ENCODE measurements around the gene ADAMTS8.

ADAMTS8 gene

GRCh38 chr11:130462101-130462885 is 33.9 kb upstream of the ADAMTS8 start:
- DNase-seq: no peak

GRCh38 chr11:130459521-130459920 is 31.1 kb upstream of the ADAMTS8 start:
- DNase-seq: no peak

GRCh38 chr11:130458410-130458729 is 30.0 kb upstream of the ADAMTS8 start:
- DNase-seq: no peak

GRCh38 chr11:130457623-130458409 is 29.4 kb upstream of the ADAMTS8 start:
- DNase-seq: no peak

GRCh38 chr11:130456286-130456685 is 27.9 kb upstream of the ADAMTS8 start:
- DNase-seq: no peak

GRCh38 chr11:130455483-130456127 is 27.2 kb upstream of the ADAMTS8 start:
- no peak for DNase-seq

GRCh38 chr11:130454491-130455252 is 26.3 kb upstream of the ADAMTS8 start:
- no peak for DNase-seq

- no peak for DNase-seq
These were observed 24.5 kb upstream of the ADAMTS8 start for GRCh38 chr11:130452940-130453339.

GRCh38 chr11:130452176-130452575 is 23.8 kb upstream of the ADAMTS8 start:
- DNase-seq: no peak

- no peak for DNase-seq
These were observed 23.0 kb upstream of the ADAMTS8 start for GRCh38 chr11:130451231-130452019.

- DNase-seq: no peak
These were observed 21.8 kb upstream of the ADAMTS8 start for GRCh38 chr11:130449996-130450769.

- DNase-seq: no peak
These were observed 21.0 kb upstream of the ADAMTS8 start for GRCh38 chr11:130449310-130449990.

GRCh38 chr11:130448416-130449309 is 20.3 kb upstream of the ADAMTS8 start, which contains the start of gene ADAMTS15:
Gene ADAMTS15, plus strand, starts transcription at chr11:130448645. Its CDS starts 329 bp downstream, at chr11:130448974.
- no peak for DNase-seq

- no peak for DNase-seq
These were observed 19.6 kb upstream of the ADAMTS8 start for GRCh38 chr11:130448039-130448415.

- DNase-seq: no peak
These were observed 17.4 kb upstream of the ADAMTS8 start for GRCh38 chr11:130445788-130446187.

GRCh38 chr11:130442737-130443136 is 14.3 kb upstream of the ADAMTS8 start:
- no peak for DNase-seq

GRCh38 chr11:130441719-130442118 is 13.3 kb upstream of the ADAMTS8 start:
- no peak for DNase-seq

- no peak for DNase-seq
These were observed 11.5 kb upstream of the ADAMTS8 start for GRCh38 chr11:130439876-130440275.

- no peak for DNase-seq
These were observed 10.7 kb upstream of the ADAMTS8 start for GRCh38 chr11:130439160-130439519.

Measured in activated CD4-positive, alpha-beta T cell treated with anti-CD3 and anti-CD28 coated beads, Interleukin-2, amount 50 U/mL, for 4 hours (primary cell).